ENCODE measurements around the gene TMCO4. TPM values are rescaled to one million over a fixed set of nuclear protein-coding genes. Genes with fewer than 3 reads are reported as not detected.

TMCO4 gene
- total RNA-seq, 1 experiment from 2014 or later, result 4.3 TPM

- POLR2A ChIA-PET (ENCODE audit: low non-redundant PET), result no interaction called here
Observed at GRCh38 chr1:19694298-19694697, 105.4 kb downstream of the TMCO4 start.

GRCh38 chr1:19690342-19690741 is 109.4 kb downstream of the TMCO4 start:
- no peaks in the 10 kb centered on the region for H3K9me3 ChIP-seq (ENCODE audit: low read depth, low read length, poor library complexity, severe bottlenecking)
- H3K27ac ChIP-seq (ENCODE audit: low read depth, low read length, poor library complexity, severe bottlenecking), result no peak overlapping the region
- BruUV-seq (replicated peaks), result no TSS peak
- H3K4me3 ChIP-seq (ENCODE audit: low read depth, low read length, poor library complexity, severe bottlenecking), result no peak overlapping the region
- TF ChIP-seq CTCF (conservative IDR thresholded peaks at IDR 0.05; ENCODE audit: low read depth, low read length), result no peak
- no peak for TF ChIP-seq EZH2 (IDR thresholded peaks at IDR 0.05; ENCODE audit: borderline replicate concordance, low read depth, low read length, poor library complexity, severe bottlenecking)
- intact Hi-C loops (cut with micrococcal nuclease; ENCODE audit: unreplicated experiment), result no loop called here
- H3K36me3 ChIP-seq (ENCODE audit: insufficient read depth, low read length, poor library complexity, severe bottlenecking), result no peaks in the 10 kb centered on the region
- ChIA-PET CTCF (no interaction called here), POLR2A (ENCODE audit: low non-redundant PET) (no interaction called here)
- no peak for DNase-seq (ENCODE audit: low spot score)
- no peaks in the 10 kb centered on the region for H3K27me3 ChIP-seq (replicated peaks; ENCODE audit: insufficient read depth, low read depth, low read length, poor library complexity)
- H3K4me1 ChIP-seq (ENCODE audit: insufficient read depth, low read length, poor library complexity, severe bottlenecking), result no peaks in the 10 kb centered on the region

More at GRCh38 chr1:19694298-19694697, 105.4 kb downstream of the TMCO4 start:
- TF ChIP-seq CTCF (conservative IDR thresholded peaks at IDR 0.05; ENCODE audit: low read depth, low read length) (no peak), EZH2 (IDR thresholded peaks at IDR 0.05; ENCODE audit: borderline replicate concordance, low read depth, low read length, poor library complexity, severe bottlenecking) (no peak)
- DNase-seq (ENCODE audit: low spot score), result no peak
- intact Hi-C loops (cut with micrococcal nuclease; ENCODE audit: unreplicated experiment), result no loop called here
- Histone ChIP-seq H3K4me1 (ENCODE audit: insufficient read depth, low read length, poor library complexity, severe bottlenecking) (no peaks in the 10 kb centered on the region), H3K4me3 (ENCODE audit: low read depth, low read length, poor library complexity, severe bottlenecking) (no peak overlapping the region), H3K36me3 (ENCODE audit: insufficient read depth, low read length, poor library complexity, severe bottlenecking) (no peaks in the 10 kb centered on the region), H3K27me3 (replicated peaks; ENCODE audit: insufficient read depth, low read depth, low read length, poor library complexity) (no peaks in the 10 kb centered on the region), H3K9me3 (ENCODE audit: low read depth, low read length, poor library complexity, severe bottlenecking) (no peaks in the 10 kb centered on the region), H3K27ac (ENCODE audit: low read depth, low read length, poor library complexity, severe bottlenecking) (no peak overlapping the region)
- BruUV-seq (replicated peaks), result no TSS peak
- CTCF ChIA-PET, result no interaction called here

- H3K4me1 ChIP-seq (ENCODE audit: insufficient read depth, low read length, poor library complexity, severe bottlenecking), result no peaks in the 10 kb centered on the region
- no peaks in the 10 kb centered on the region for H3K9me3 ChIP-seq (ENCODE audit: low read depth, low read length, poor library complexity, severe bottlenecking)
- H3K4me3 ChIP-seq (ENCODE audit: low read depth, low read length, poor library complexity, severe bottlenecking), result no peak overlapping the region
- BruUV-seq (replicated peaks), result no TSS peak
- TF ChIP-seq CTCF (conservative IDR thresholded peaks at IDR 0.05; ENCODE audit: low read depth, low read length), result no peak
- no peak for TF ChIP-seq EZH2 (IDR thresholded peaks at IDR 0.05; ENCODE audit: borderline replicate concordance, low read depth, low read length, poor library complexity, severe bottlenecking)
- ChIA-PET CTCF (interaction anchor here (0.6 kb wide), 1 partner anchor 1220 kb away, joined by 7 read pairs; no protein-coding TSS in a partner anchor), POLR2A (ENCODE audit: low non-redundant PET) (no interaction called here)
- intact Hi-C loops (cut with micrococcal nuclease; ENCODE audit: unreplicated experiment), result no loop called here
- no peaks in the 10 kb centered on the region for H3K36me3 ChIP-seq (ENCODE audit: insufficient read depth, low read length, poor library complexity, severe bottlenecking)
- DNase-seq (ENCODE audit: low spot score), result no peak
- no peaks in the 10 kb centered on the region for H3K27me3 ChIP-seq (replicated peaks; ENCODE audit: insufficient read depth, low read depth, low read length, poor library complexity)
- no peak overlapping the region for H3K27ac ChIP-seq (ENCODE audit: low read depth, low read length, poor library complexity, severe bottlenecking)
Observed at GRCh38 chr1:19689856-19690255, 109.9 kb downstream of the TMCO4 start.

Data from A673 (cell line).